ENCODE measurements around the gene PCDH17. TPM values are rescaled to one million over a fixed set of nuclear protein-coding genes. Genes with fewer than 3 reads are reported as not detected.

Gene PCDH17
- total RNA-seq, result under 1 TPM in 2 of 3 donors, not detected in 1; 0.03 to 0.05 TPM

GRCh38 chr13:57631596-57632275, at the start of gene PCDH17:
PCDH17 (plus strand) TSS chr13:57631744; CDS start chr13:57632547, 803 bp downstream.
- peak within 1 kb of the TSS; percentile 74 for H3K4me3 Mint-ChIP-seq
- DNase-seq (no peak), ATAC-seq (peak in 1 of 2 donors; percentile 9)
- H3K9me3 Mint-ChIP-seq, result no peaks in the 10 kb centered on the region
- peaks cover 36% of the 10 kb centered on the region for H3K4me1 Mint-ChIP-seq (ENCODE audit: low read depth)
- no peaks in the 10 kb centered on the region for H3K36me3 Mint-ChIP-seq (ENCODE audit: insufficient read depth)
- H3K27me3 Mint-ChIP-seq (ENCODE audit: low read depth), result peaks cover 71% of the 10 kb centered on the region

GRCh38 chr13:57582032-57582431, 49.5 kb upstream of the PCDH17 start:
- peaks cover 7% of the 10 kb centered on the region for H3K9me3 Mint-ChIP-seq
- no peak for ATAC-seq

GRCh38 chr13:57583529-57583928, 48.0 kb upstream of the PCDH17 start:
- Mint-ChIP-seq H3K27me3 (ENCODE audit: low read depth) (peaks cover 2% of the 10 kb centered on the region), H3K4me1 (ENCODE audit: low read depth) (no peaks in the 10 kb centered on the region), H3K9me3 (peaks cover 3% of the 10 kb centered on the region), H3K36me3 (ENCODE audit: insufficient read depth) (no peaks in the 10 kb centered on the region), H3K4me3 (no peak overlapping the region)
- ATAC-seq (no peak), DNase-seq (no peak)

More at GRCh38 chr13:57582032-57582431, 49.5 kb upstream of the PCDH17 start:
- Mint-ChIP-seq H3K27me3 (ENCODE audit: low read depth) (peaks cover 2% of the 10 kb centered on the region), H3K4me1 (ENCODE audit: low read depth) (no peaks in the 10 kb centered on the region), H3K4me3 (no peak overlapping the region), H3K36me3 (ENCODE audit: insufficient read depth) (no peaks in the 10 kb centered on the region)
- no peak for DNase-seq

GRCh38 chr13:57588639-57589038, 42.9 kb upstream of the PCDH17 start:
- Mint-ChIP-seq H3K4me3 (no peak overlapping the region), H3K4me1 (ENCODE audit: low read depth) (no peaks in the 10 kb centered on the region), H3K9me3 (peaks cover 8% of the 10 kb centered on the region), H3K36me3 (ENCODE audit: insufficient read depth) (no peaks in the 10 kb centered on the region), H3K27me3 (ENCODE audit: low read depth) (no peaks in the 10 kb centered on the region)
- no peak for DNase-seq
- ATAC-seq, result no peak

- Mint-ChIP-seq H3K9me3 (peaks cover 13% of the 10 kb centered on the region), H3K27me3 (ENCODE audit: low read depth) (no peaks in the 10 kb centered on the region), H3K4me3 (no peak overlapping the region), H3K36me3 (ENCODE audit: insufficient read depth) (no peaks in the 10 kb centered on the region), H3K4me1 (ENCODE audit: low read depth) (no peaks in the 10 kb centered on the region)
- no peak for DNase-seq
- no peak for ATAC-seq
These were observed 35.8 kb upstream of the PCDH17 start for GRCh38 chr13:57595775-57596174.

GRCh38 chr13:57601536-57601935, 30.0 kb upstream of the PCDH17 start:
- H3K9me3 Mint-ChIP-seq, result peaks cover 10% of the 10 kb centered on the region
- no peaks in the 10 kb centered on the region for H3K27me3 Mint-ChIP-seq (ENCODE audit: low read depth)
- DNase-seq, result no peak
- H3K4me3 Mint-ChIP-seq, result no peak overlapping the region
- H3K4me1 Mint-ChIP-seq (ENCODE audit: low read depth), result no peaks in the 10 kb centered on the region
- no peaks in the 10 kb centered on the region for H3K36me3 Mint-ChIP-seq (ENCODE audit: insufficient read depth)
- ATAC-seq, result no peak

GRCh38 chr13:57604442-57604841, 27.1 kb upstream of the PCDH17 start:
- H3K4me1 Mint-ChIP-seq (ENCODE audit: low read depth), result no peaks in the 10 kb centered on the region
- no peak for DNase-seq
- no peak overlapping the region for H3K4me3 Mint-ChIP-seq
- H3K9me3 Mint-ChIP-seq, result no peaks in the 10 kb centered on the region
- H3K36me3 Mint-ChIP-seq (ENCODE audit: insufficient read depth), result no peaks in the 10 kb centered on the region
- no peaks in the 10 kb centered on the region for H3K27me3 Mint-ChIP-seq (ENCODE audit: low read depth)
- ATAC-seq, result no peak

GRCh38 chr13:57611969-57612368, 19.6 kb upstream of the PCDH17 start:
- ATAC-seq, result no peak
- no peaks in the 10 kb centered on the region for H3K4me1 Mint-ChIP-seq (ENCODE audit: low read depth)
- H3K9me3 Mint-ChIP-seq, result no peaks in the 10 kb centered on the region
- H3K27me3 Mint-ChIP-seq (ENCODE audit: low read depth), result no peaks in the 10 kb centered on the region
- H3K36me3 Mint-ChIP-seq (ENCODE audit: insufficient read depth), result no peaks in the 10 kb centered on the region
- H3K4me3 Mint-ChIP-seq, result no peak overlapping the region
- no peak for DNase-seq

GRCh38 chr13:57612568-57612967, 19.0 kb upstream of the PCDH17 start:
- ATAC-seq, result no peak
- no peaks in the 10 kb centered on the region for H3K27me3 Mint-ChIP-seq (ENCODE audit: low read depth)
- no peaks in the 10 kb centered on the region for H3K36me3 Mint-ChIP-seq (ENCODE audit: insufficient read depth)
- H3K4me3 Mint-ChIP-seq, result no peak overlapping the region
- DNase-seq, result no peak
- no peaks in the 10 kb centered on the region for H3K9me3 Mint-ChIP-seq
- no peaks in the 10 kb centered on the region for H3K4me1 Mint-ChIP-seq (ENCODE audit: low read depth)

GRCh38 chr13:57624565-57625435, 6.7 kb upstream of the PCDH17 start:
- H3K4me1 Mint-ChIP-seq (ENCODE audit: low read depth), result peaks cover 12% of the 10 kb centered on the region
- no peaks in the 10 kb centered on the region for H3K9me3 Mint-ChIP-seq
- no peaks in the 10 kb centered on the region for H3K36me3 Mint-ChIP-seq (ENCODE audit: insufficient read depth)
- H3K27me3 Mint-ChIP-seq (ENCODE audit: low read depth), result peaks cover 27% of the 10 kb centered on the region
- no peak for DNase-seq
- no peak overlapping the region for H3K4me3 Mint-ChIP-seq
- ATAC-seq, result no peak

- Mint-ChIP-seq H3K27me3 (ENCODE audit: low read depth) (peaks cover 55% of the 10 kb centered on the region), H3K4me1 (ENCODE audit: low read depth) (peaks cover 36% of the 10 kb centered on the region), H3K36me3 (ENCODE audit: insufficient read depth) (no peaks in the 10 kb centered on the region), H3K9me3 (no peaks in the 10 kb centered on the region), H3K4me3 (no peak overlapping the region)
- ATAC-seq, result no peak
- no peak for DNase-seq
These were observed 3.9 kb upstream of the PCDH17 start for GRCh38 chr13:57627663-57628062.

- Mint-ChIP-seq H3K4me1 (ENCODE audit: low read depth) (peaks cover 36% of the 10 kb centered on the region), H3K4me3 (peak overlapping the region; percentile 69)
These were observed 2.1 kb upstream of the PCDH17 start for GRCh38 chr13:57629391-57629804.

GRCh38 chr13:57629821-57630235, 1.7 kb upstream of the PCDH17 start:
- H3K9me3 Mint-ChIP-seq, result no peaks in the 10 kb centered on the region
- H3K4me3 Mint-ChIP-seq, result peak overlapping the region; percentile 69
- peaks cover 75% of the 10 kb centered on the region for H3K27me3 Mint-ChIP-seq (ENCODE audit: low read depth)
- peak; percentile 32 to 49 for ATAC-seq
- H3K4me1 Mint-ChIP-seq (ENCODE audit: low read depth), result peaks cover 36% of the 10 kb centered on the region
- H3K36me3 Mint-ChIP-seq (ENCODE audit: insufficient read depth), result no peaks in the 10 kb centered on the region
- peak; percentile 35 for DNase-seq

More at GRCh38 chr13:57629391-57629804, 2.1 kb upstream of the PCDH17 start:
- Mint-ChIP-seq H3K27me3 (ENCODE audit: low read depth) (peaks cover 71% of the 10 kb centered on the region), H3K36me3 (ENCODE audit: insufficient read depth) (no peaks in the 10 kb centered on the region), H3K9me3 (no peaks in the 10 kb centered on the region)
- ATAC-seq (peak; percentile 7 to 24), DNase-seq (no peak)

- Mint-ChIP-seq H3K9me3 (no peaks in the 10 kb centered on the region), H3K27me3 (ENCODE audit: low read depth) (peaks cover 73% of the 10 kb centered on the region), H3K4me3 (peak overlapping the region; percentile 74), H3K36me3 (ENCODE audit: insufficient read depth) (no peaks in the 10 kb centered on the region), H3K4me1 (ENCODE audit: low read depth) (peaks cover 36% of the 10 kb centered on the region)
- peak; percentile 35 to 36 for ATAC-seq
- DNase-seq, result no peak
These were observed 616 bp upstream of the PCDH17 start for GRCh38 chr13:57630661-57631595.
